Measurements from ENCODE around the gene EHMT1. TPM values are rescaled to one million over a fixed set of nuclear protein-coding genes. Genes with fewer than 3 reads are reported as not detected.

Gene EHMT1
- total and polyA plus RNA-seq, 2 donors (not counting 1 experiment from before 2014, with no cell fraction given) = 101 to 394 TPM

DNA sequence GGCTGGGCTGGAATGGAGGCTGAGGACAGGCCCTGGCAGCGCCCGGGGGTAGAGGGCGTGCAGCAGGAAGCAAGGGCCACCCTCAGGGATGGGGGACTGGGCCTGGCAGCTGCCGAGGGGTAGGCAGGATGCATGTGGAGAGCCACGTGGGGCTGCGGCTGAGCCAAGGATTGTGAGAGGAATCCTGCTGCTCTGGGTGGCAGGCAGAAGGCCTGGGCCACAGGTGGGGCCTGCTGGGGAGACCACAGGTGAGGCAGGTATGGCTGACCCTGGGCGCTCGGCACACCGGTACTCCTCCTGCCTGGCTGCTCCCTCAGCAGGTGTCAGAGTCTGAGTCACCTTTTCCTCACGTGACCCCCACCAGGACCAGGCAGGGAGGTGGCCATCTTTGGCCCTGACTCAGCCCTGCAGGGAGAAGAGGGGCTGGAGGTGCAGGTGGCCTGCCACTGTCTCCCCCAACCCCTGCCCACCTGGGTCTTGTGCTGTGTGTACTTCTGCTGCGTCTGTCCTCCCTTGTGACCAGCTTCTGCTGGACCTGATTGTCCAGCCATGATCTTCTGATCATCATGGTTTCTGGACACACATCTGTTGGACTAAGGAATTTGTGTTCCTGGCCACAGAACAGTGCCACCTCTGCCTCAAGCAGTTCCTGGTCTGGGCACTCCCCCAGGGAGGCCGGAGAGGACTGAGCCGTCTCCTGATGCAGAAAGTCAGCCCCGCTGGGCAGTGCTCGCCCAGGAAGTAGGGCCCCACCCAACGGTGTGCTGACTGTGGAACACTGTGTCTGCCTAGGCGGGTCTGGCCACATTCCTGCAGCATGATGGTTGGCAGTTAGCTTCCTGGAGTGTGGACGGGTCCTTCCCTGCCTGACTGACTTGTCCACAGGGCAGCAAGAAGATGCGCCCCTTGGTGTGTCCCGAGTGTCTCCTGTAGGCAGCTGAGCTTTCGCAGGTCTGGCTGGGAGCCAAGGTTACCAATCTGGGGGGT is 6.9 kb upstream of the EHMT1 start:
- no peak for TF ChIP-seq EZH2 (IDR thresholded peaks at IDR 0.05; ENCODE audit: borderline replicate concordance, insufficient read depth, low read depth, low read length, poor library complexity, severe bottlenecking)
- TF ChIP-seq CTCF (IDR thresholded peaks at IDR 0.05) = no peak
- no peaks in the 10 kb centered on the region for H3K27me3 Mint-ChIP-seq
- 62% methylated on average over 21 of the region's 21 CpGs for WGBS (ENCODE audit: insufficient coverage)

GRCh38 chr9:137612741-137613142 is 6.1 kb upstream of the EHMT1 start:
- Histone ChIP-seq H3K4me2 (replicated peaks; ENCODE audit: low read depth, low read length, poor library complexity, severe bottlenecking) (no peak overlapping the region), H3K36me3 (replicated peaks in 1 of 2; ENCODE audit: control extremely low read depth in 1 of 2, control insufficient read depth in 1 of 2, extremely low read depth in 1 of 2, insufficient read depth in 2 of 2, low read length in 1 of 2) (peaks cover 0 to 27% of the 10 kb centered on the region in 2 experiments), H3K4me3 (ENCODE audit: control extremely low read depth in 1 of 5, extremely low read depth in 1 of 5, insufficient read depth in 1 of 5, low read depth in 2 of 5, low read length in 4 of 5) (no peak overlapping the region), H3K4me1 (ENCODE audit: control insufficient read depth in 2 of 2, insufficient read depth in 2 of 2, low read length in 2 of 2) (peaks cover 8 to 18% of the 10 kb centered on the region in 2 donors), H3K79me2 (ENCODE audit: control insufficient read depth, insufficient read depth, low read length) (peaks cover 77% of the 10 kb centered on the region), H4K20me1 (ENCODE audit: control insufficient read depth, insufficient read depth, low read length, poor library complexity, severe bottlenecking) (peaks cover 78% of the 10 kb centered on the region), H3K27ac (ENCODE audit: low read length in 2 of 2) (no peak overlapping the region), H3K9me3 (ENCODE audit: control extremely low read depth in 1 of 3, control insufficient read depth in 2 of 3, insufficient read depth in 1 of 3, low read length in 2 of 3) (no peaks in the 10 kb centered on the region), H3K27me3 (replicated peaks in 1 of 4; ENCODE audit: control extremely low read depth in 1 of 4, control insufficient read depth in 3 of 4, insufficient read depth in 4 of 4, low read length in 3 of 4) (no peaks in the 10 kb centered on the region), H2AFZ (ENCODE audit: insufficient read depth, low read depth, low read length, poor library complexity, severe bottlenecking) (no peak overlapping the region), H3K9ac (ENCODE audit: low read length) (no peak overlapping the region)
- no peak for DNase-seq
- H3K27ac Mint-ChIP-seq = no peak overlapping the region
- H3K4me3 Mint-ChIP-seq = no peak overlapping the region
- WGBS (ENCODE audit: insufficient coverage) = 84% methylated on average over 4 of the region's 8 CpGs
- no peak for ATAC-seq (ENCODE audit: low read depth)
- H3K9me3 Mint-ChIP-seq (ENCODE audit: insufficient read depth) = no peaks in the 10 kb centered on the region
- intact Hi-C loops (cut with micrococcal nuclease) = no loop called here
- ChIA-PET POLR2A (no interaction called here), CTCF (no interaction called here)
- TF ChIP-seq CTCF (IDR thresholded peaks at IDR 0.05) (no peak), EZH2 (IDR thresholded peaks at IDR 0.05; ENCODE audit: borderline replicate concordance, insufficient read depth, low read depth, low read length, poor library complexity, severe bottlenecking) (no peak)
- no peaks in the 10 kb centered on the region for H3K27me3 Mint-ChIP-seq
- peaks cover 17% of the 10 kb centered on the region for H3K4me1 Mint-ChIP-seq

More for the DNA sequence above, 6.9 kb upstream of the EHMT1 start:
- intact Hi-C loops (cut with micrococcal nuclease) = no loop called here
- CTCF ChIA-PET = no interaction called here
- ATAC-seq (ENCODE audit: low read depth) (peak; percentile 55), DNase-seq (no peak)
- H3K4me1 ChIP-seq (ENCODE audit: control insufficient read depth in 2 of 2, insufficient read depth in 2 of 2, low read length in 2 of 2) = peaks cover 9 to 20% of the 10 kb centered on the region in 2 donors
- H4K20me1 ChIP-seq (ENCODE audit: control insufficient read depth, insufficient read depth, low read length, poor library complexity, severe bottlenecking) = peaks cover 82% of the 10 kb centered on the region
- H3K9me3 ChIP-seq (ENCODE audit: control extremely low read depth in 1 of 3, control insufficient read depth in 2 of 3, insufficient read depth in 1 of 3, low read length in 2 of 3) = no peaks in the 10 kb centered on the region
- H3K27me3 ChIP-seq (replicated peaks in 1 of 4; ENCODE audit: control extremely low read depth in 1 of 4, control insufficient read depth in 3 of 4, insufficient read depth in 4 of 4, low read length in 3 of 4) = no peaks in the 10 kb centered on the region
- peaks cover 79% of the 10 kb centered on the region for H3K79me2 ChIP-seq (ENCODE audit: control insufficient read depth, insufficient read depth, low read length)
- H3K4me3 ChIP-seq (ENCODE audit: control extremely low read depth in 1 of 5, extremely low read depth in 1 of 5, insufficient read depth in 1 of 5, low read depth in 2 of 5, low read length in 4 of 5) = no peak overlapping the region
- H3K27ac Mint-ChIP-seq = no peak overlapping the region
- H3K36me3 ChIP-seq (replicated peaks in 1 of 2; ENCODE audit: control extremely low read depth in 1 of 2, control insufficient read depth in 1 of 2, extremely low read depth in 1 of 2, insufficient read depth in 2 of 2, low read length in 1 of 2) = peaks cover 0 to 27% of the 10 kb centered on the region in 2 experiments
- peaks cover 19% of the 10 kb centered on the region for H3K4me1 Mint-ChIP-seq
- H3K9ac ChIP-seq (ENCODE audit: low read length) = no peak overlapping the region
- H3K9me3 Mint-ChIP-seq (ENCODE audit: insufficient read depth) = no peaks in the 10 kb centered on the region
- no peak overlapping the region for H2AFZ ChIP-seq (ENCODE audit: insufficient read depth, low read depth, low read length, poor library complexity, severe bottlenecking)
- POLR2A ChIA-PET = interaction anchor here (0.7 kb wide), 1 partner anchor 347 kb away, joined by 3 read pairs; no protein-coding TSS in a partner anchor
- peak overlapping the region; percentile 32 for H3K4me3 Mint-ChIP-seq
- no peak overlapping the region for H3K4me2 ChIP-seq (replicated peaks; ENCODE audit: low read depth, low read length, poor library complexity, severe bottlenecking)
- H3K27ac ChIP-seq (ENCODE audit: low read length in 2 of 2) = no peak overlapping the region
